Epithelial cell of esophagus (primary cell): ENCODE measurements around the gene ARNT2.
"Not testable (repeated sequence)": the region's sequence is repeated elsewhere in the genome, so short reads cannot be mapped to it uniquely, and the experiment has no call there.

Experiments
- DNase-seq: peaks from one replicate; pipeline ENCODE4 v3.0.0; 2010; ENCODE audit warnings: low read depth
- H3K4me3 ChIP-seq: 2 replicates; pipeline ENCODE4 v1.5.1; 2011; ENCODE audit warnings: mild to moderate bottlenecking, low read length, control low read depth
- CTCF ChIP-seq: IDR thresholded peaks from 2 replicates; pipeline ENCODE4 v1.5.1; 2011; ENCODE audit warnings: low read depth, mild to moderate bottlenecking, low read length, control low read depth, inconsistent platforms; ENCODE audit not compliant: insufficient read depth; ENCODE audit errors: missing control alignments

Gene ARNT2

GRCh38 chr15:80641384-80641783 is 237.2 kb downstream of the ARNT2 start:
- no peak for TF ChIP-seq CTCF
- H3K4me3 ChIP-seq, result no peak overlapping the region
- DNase-seq, result no peak

DNA sequence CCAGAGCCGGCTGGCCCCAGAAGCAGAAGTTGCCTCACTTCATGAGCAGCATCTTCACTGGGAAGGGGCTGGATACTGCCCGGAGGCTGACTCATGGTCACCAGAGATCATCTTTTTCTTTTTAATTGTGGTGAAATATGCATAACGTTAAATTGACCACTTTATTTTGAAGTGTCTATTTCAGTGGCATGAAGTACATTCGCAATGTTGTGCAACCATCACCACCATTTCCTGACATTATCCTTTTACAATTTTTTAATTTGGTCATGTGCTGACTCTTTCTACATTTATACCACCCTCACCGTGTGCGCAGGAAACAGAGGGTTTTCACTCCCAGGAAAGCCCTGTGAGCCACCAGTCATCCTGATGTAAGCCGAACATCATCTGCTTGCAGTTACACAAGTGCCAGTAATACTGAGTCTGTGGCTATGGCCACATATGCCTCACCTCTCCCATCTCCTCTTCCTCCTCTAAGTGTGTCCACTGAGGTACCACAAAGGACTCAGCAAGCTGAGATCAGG is 239.3 kb downstream of the ARNT2 start:
- H3K4me3 ChIP-seq, result no peak overlapping the region
- TF ChIP-seq CTCF, result no peak
- no peak for DNase-seq

GRCh38 chr15:80645494-80646065 is 241.4 kb downstream of the ARNT2 start:
- no peak for DNase-seq
- no peak overlapping the region for H3K4me3 ChIP-seq
- TF ChIP-seq CTCF, result no peak

DNA sequence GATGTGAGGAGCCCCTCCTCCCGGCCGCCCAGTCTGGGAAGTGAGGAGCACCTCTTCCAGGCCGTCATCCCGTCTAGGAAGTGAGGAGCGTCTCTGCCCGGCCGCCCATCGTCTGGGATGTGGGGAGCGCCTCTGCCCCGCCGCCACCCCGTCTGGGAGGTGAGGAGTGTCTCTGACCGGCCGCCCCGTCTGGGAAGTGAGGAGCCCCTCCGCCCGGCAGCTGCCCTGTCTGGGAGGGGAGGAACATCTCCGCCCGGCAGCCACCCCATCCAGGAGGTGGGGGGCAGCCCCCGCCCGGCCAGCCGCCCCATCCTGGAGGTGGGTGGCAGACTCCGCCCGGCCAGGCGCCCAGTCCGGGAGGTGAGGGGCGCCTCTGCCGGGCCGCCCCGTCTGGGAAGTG is 243.2 kb downstream of the ARNT2 start:
- H3K4me3 ChIP-seq, DNase-seq: not testable (repeated sequence)
